Fibroblast of lung (primary cell): ENCODE data around the gene TJP1. TPM values are rescaled to one million over a fixed set of nuclear protein-coding genes. Genes with fewer than 3 reads are reported as not detected.

ENCODE experiments used
- DNase-seq, 2 donors: peaks; one replicate each; pipeline versions ENCODE4 v3.0.0 to v3.0.0-alpha.2; 2010; ENCODE audit warnings: low read depth in 2 of 2
- H2AFZ ChIP-seq: 2 replicates; pipeline ENCODE4 v1.5.1; 2012; ENCODE audit warnings: low read length, control low read depth, inconsistent platforms
- H3K27ac ChIP-seq: 2 replicates; pipeline ENCODE4 v1.5.1; 2011; ENCODE audit warnings: low read length, control low read depth; ENCODE audit not compliant: insufficient read depth
- H3K27me3 ChIP-seq: 2 replicates; pipeline ENCODE4 v1.5.1; 2011; ENCODE audit warnings: mild to moderate bottlenecking, low read length; ENCODE audit not compliant: control insufficient read depth, insufficient read depth
- H3K36me3 ChIP-seq: 2 replicates; pipeline ENCODE4 v1.5.1; 2011; ENCODE audit warnings: low read length; ENCODE audit not compliant: control insufficient read depth, insufficient read depth
- H3K4me1 ChIP-seq: 2 replicates; pipeline ENCODE4 v1.5.1; 2011; ENCODE audit warnings: low read length; ENCODE audit not compliant: control insufficient read depth, insufficient read depth; ENCODE audit errors: extremely low read depth
- H3K4me2 ChIP-seq: 2 replicates; pipeline ENCODE4 v1.5.1; 2011; ENCODE audit warnings: low read length, control low read depth; ENCODE audit not compliant: insufficient read depth; ENCODE audit errors: extremely low read depth
- H3K4me3 ChIP-seq, 4 experiments: fragments of 200-600 bp in 1 of 4; sonication (generic) in 1 of 4; replicated peaks in 1 of 4; 2 replicates each; pipeline ENCODE4 v1.5.1; 2011 to 2016; ENCODE audit warnings: low read length in 4 of 4, low read depth in 3 of 4, mild to moderate bottlenecking in 3 of 4, control low read depth in 2 of 4, inconsistent platforms in 1 of 4, mixed read lengths in 1 of 4; ENCODE audit not compliant: insufficient read depth in 1 of 4; ENCODE audit errors: control extremely low read depth in 1 of 4
- H3K79me2 ChIP-seq: 2 replicates; pipeline ENCODE4 v1.5.1; 2012; ENCODE audit warnings: mild to moderate bottlenecking, low read length, inconsistent platforms; ENCODE audit not compliant: control insufficient read depth, insufficient read depth
- H3K9ac ChIP-seq: 2 replicates; pipeline ENCODE4 v1.5.1; 2011; ENCODE audit warnings: mild to moderate bottlenecking, low read length, control low read depth; ENCODE audit not compliant: insufficient read depth
- H3K9me3 ChIP-seq: 2 replicates; pipeline ENCODE4 v1.5.1; 2012; ENCODE audit warnings: low read depth, low read length; ENCODE audit not compliant: control insufficient read depth, insufficient read depth
- H4K20me1 ChIP-seq: 2 replicates; pipeline ENCODE4 v1.5.1; 2011; ENCODE audit warnings: low read length; ENCODE audit not compliant: control insufficient read depth, insufficient read depth; ENCODE audit errors: extremely low read depth
- CTCF ChIP-seq, 2 donors: IDR thresholded peaks in 1 of 2; conservative IDR thresholded peaks in 1 of 2; 1 replicate in 1 of 2; 2 replicates in 1 of 2; pipeline ENCODE4 v1.5.1; 2011 to 2012; ENCODE audit warnings: low read length in 2 of 2, control low read depth in 1 of 2, inconsistent platforms in 1 of 2, low read depth in 1 of 2, mild to moderate bottlenecking in 1 of 2
- EZH2 ChIP-seq: IDR thresholded peaks from 2 replicates; pipeline ENCODE4 v1.5.1; 2012; ENCODE audit warnings: low read length, control low read depth, mild to moderate bottlenecking; ENCODE audit errors: missing control alignments
- polyA plus RNA-seq, 2 donors: library from polyadenylated mRNA; depleted of rRNA in 1 of 2; stranded (reverse) in 1 of 2; unstranded in 1 of 2; fragments of >200 nt; gene quantifications; 2 replicates each; pipeline ENCODE4 v1.2.1, GENCODE V29; 2011 to 2012; ENCODE audit warnings: missing spikeins in 1 of 2
- total RNA-seq: library from RNA; depleted of rRNA; stranded (reverse); fragments of >200 nt; gene quantifications from 2 replicates; pipeline ENCODE4 v1.2.1, GENCODE V29; 2014

The TJP1 gene
- total and polyA plus RNA-seq, 2 donors (not counting 1 experiment from before 2014, with no cell fraction given): 53.7 to 110 TPM

GRCh38 chr15:29727871-29728270 lies 94.4 kb downstream of the TJP1 start:
- no peak for TF ChIP-seq EZH2
- no peak for TF ChIP-seq CTCF (conservative IDR thresholded peaks at IDR 0.05 in 1 of 2, IDR thresholded peaks at IDR 0.05 in 1 of 2; ENCODE audit: low read depth in 1 of 2, low read length in 2 of 2)
- no peaks in the 10 kb centered on the region for H3K27me3 ChIP-seq
- no peaks in the 10 kb centered on the region for H3K9me3 ChIP-seq

GRCh38 chr15:29726553-29726952 lies 95.7 kb downstream of the TJP1 start:
- no peak for DNase-seq
- no peak for TF ChIP-seq CTCF (conservative IDR thresholded peaks at IDR 0.05 in 1 of 2, IDR thresholded peaks at IDR 0.05 in 1 of 2; ENCODE audit: low read depth in 1 of 2, low read length in 2 of 2)
- TF ChIP-seq EZH2: no peak
- H3K9me3 ChIP-seq: peaks cover 2% of the 10 kb centered on the region
- no peaks in the 10 kb centered on the region for H3K4me1 ChIP-seq
- no peaks in the 10 kb centered on the region for H4K20me1 ChIP-seq
- H3K79me2 ChIP-seq: no peaks in the 10 kb centered on the region
- H2AFZ ChIP-seq: no peak overlapping the region
- H3K4me2 ChIP-seq: no peak overlapping the region
- no peak overlapping the region for H3K9ac ChIP-seq
- no peak overlapping the region for H3K27ac ChIP-seq
- peaks cover 9% of the 10 kb centered on the region for H3K36me3 ChIP-seq
- H3K27me3 ChIP-seq: no peaks in the 10 kb centered on the region
- no peak overlapping the region for H3K4me3 ChIP-seq

More at GRCh38 chr15:29727871-29728270, 94.4 kb downstream of the TJP1 start:
- Histone ChIP-seq H3K4me2 (no peak overlapping the region), H3K9ac (no peak overlapping the region), H3K36me3 (peaks cover 7% of the 10 kb centered on the region), H3K79me2 (no peaks in the 10 kb centered on the region), H2AFZ (no peak overlapping the region), H3K4me1 (no peaks in the 10 kb centered on the region), H3K27ac (no peak overlapping the region), H3K4me3 (no peak overlapping the region), H4K20me1 (no peaks in the 10 kb centered on the region)
- no peak for DNase-seq

DNA sequence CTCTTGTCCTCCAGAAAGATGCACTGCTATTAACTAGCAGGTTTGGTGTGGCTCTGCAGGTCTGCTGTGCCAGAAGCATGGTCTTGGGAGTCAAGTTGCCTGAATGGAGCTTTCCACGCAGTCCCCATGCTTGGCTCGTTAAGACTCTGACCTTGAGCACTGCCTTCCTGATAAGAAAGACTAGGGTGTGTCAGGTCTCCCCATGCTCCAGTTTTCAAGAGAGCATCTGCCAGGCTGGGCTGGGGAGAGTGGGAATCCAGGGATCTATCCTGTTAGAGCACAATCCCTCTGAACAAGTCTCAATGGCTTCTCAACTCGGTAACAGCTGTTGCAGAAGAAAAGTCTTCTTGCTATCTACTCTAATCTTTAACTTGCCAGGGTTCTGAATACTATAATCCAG lies 98.2 kb downstream of the TJP1 start:
- Histone ChIP-seq H3K9ac (no peak overlapping the region), H2AFZ (no peak overlapping the region), H3K4me3 (no peak overlapping the region), H3K9me3 (peaks cover 2% of the 10 kb centered on the region), H3K79me2 (no peaks in the 10 kb centered on the region), H3K36me3 (peaks cover 13% of the 10 kb centered on the region), H3K4me2 (no peak overlapping the region), H3K27me3 (no peaks in the 10 kb centered on the region), H3K4me1 (no peaks in the 10 kb centered on the region), H3K27ac (no peak overlapping the region), H4K20me1 (no peaks in the 10 kb centered on the region)
- DNase-seq: no peak
- TF ChIP-seq EZH2: no peak
- TF ChIP-seq CTCF (conservative IDR thresholded peaks at IDR 0.05 in 1 of 2, IDR thresholded peaks at IDR 0.05 in 1 of 2; ENCODE audit: low read depth in 1 of 2, low read length in 2 of 2): no peak
